HG03139 (cell line): ENCODE data around the gene DAND5.
"Not testable (repeated sequence)": the region's sequence is repeated elsewhere in the genome, so short reads cannot be mapped to it uniquely, and the experiment has no call there.

Experiments
- ATAC-seq: cut with Tn5 transposase; IDR thresholded peaks from one replicate; pipeline ENCODE4 v1.9.1; 2021; ENCODE audit not compliant: unreplicated experiment

The DAND5 gene

GRCh38 chr19:12945479-12946091 lies 23.8 kb upstream of the DAND5 start, which contains the start of gene RAD23A:
Gene RAD23A, plus strand, starts transcription at chr19:12945862. Its CDS starts 87 bp downstream, at chr19:12945949.
- peak; percentile 72 for ATAC-seq

GRCh38 chr19:12946092-12946721 lies 23.2 kb upstream of the DAND5 start:
- ATAC-seq: peak; percentile 17

GRCh38 chr19:12946731-12947496 lies 22.5 kb upstream of the DAND5 start:
- ATAC-seq: no peak

- ATAC-seq: no peak
Observed at GRCh38 chr19:12947702-12948611, 21.4 kb upstream of the DAND5 start.

GRCh38 chr19:12948612-12949362 lies 20.6 kb upstream of the DAND5 start:
- no peak for ATAC-seq

- no peak for ATAC-seq
Observed at GRCh38 chr19:12949363-12950283, 19.8 kb upstream of the DAND5 start.

- not testable (repeated sequence) for ATAC-seq
Observed at GRCh38 chr19:12952050-12952449, 17.3 kb upstream of the DAND5 start.

- ATAC-seq: no peak
Observed at GRCh38 chr19:12952488-12953137, 16.8 kb upstream of the DAND5 start.

GRCh38 chr19:12953138-12953798 lies 16.1 kb upstream of the DAND5 start:
- no peak for ATAC-seq

- no peak for ATAC-seq
Observed at GRCh38 chr19:12953799-12954611, 15.4 kb upstream of the DAND5 start.

- ATAC-seq: no peak
Observed at GRCh38 chr19:12954612-12954962, 14.8 kb upstream of the DAND5 start.

- ATAC-seq: not testable (repeated sequence)
Observed at GRCh38 chr19:12955575-12955974, 13.8 kb upstream of the DAND5 start.

- no peak for ATAC-seq
Observed at GRCh38 chr19:12955996-12956395, 13.4 kb upstream of the DAND5 start.

- peak; percentile 75 for ATAC-seq
Observed at GRCh38 chr19:12956446-12957388, 12.7 kb upstream of the DAND5 start, which contains the start of gene GADD45GIP1. Gene GADD45GIP1, minus strand, starts transcription at chr19:12957223. Its CDS starts 11 bp downstream, at chr19:12957212.

- not testable (repeated sequence) for ATAC-seq
Observed at GRCh38 chr19:12957389-12957952, 11.9 kb upstream of the DAND5 start.

- no peak for ATAC-seq
Observed at GRCh38 chr19:12959481-12959880, 9.9 kb upstream of the DAND5 start.
